K562 (cell line): ENCODE results near the gene RABGAP1. TPM values are rescaled to one million over a fixed set of nuclear protein-coding genes. Genes with fewer than 3 reads are reported as not detected.

Source experiments
- HCFC1 ChIP-seq: IDR thresholded peaks from 2 replicates; pipeline ENCODE4 v1.6.1; 2012; ENCODE audit warnings: low read depth, low read length, improper control_type of control experiment
- IFI16 ChIP-seq: fragments of 250-450 bp; sonication (Bioruptor Pico); IDR thresholded peaks from 2 replicates; pipeline ENCODE4 v2.1.2; 2022; ENCODE audit warnings: mild to moderate bottlenecking, inconsistent platforms
- NFATC3 ChIP-seq: fragments of 450-650 bp; IDR thresholded peaks from 2 replicates; pipeline ENCODE4 v1.6.1; 2017; ENCODE audit warnings: mild to moderate bottlenecking
- NFIX ChIP-seq: fragments of 250-450 bp; sonication (Bioruptor Pico); IDR thresholded peaks from 2 replicates; pipeline ENCODE4 v1.4.0; 2020; ENCODE audit warnings: low read depth, mild to moderate bottlenecking, moderate library complexity
- PHTF2 ChIP-seq: fragments of 250-450 bp; sonication (Bioruptor Pico); IDR thresholded peaks from 2 replicates; pipeline ENCODE4 v1.5.0; 2021; ENCODE audit warnings: mild to moderate bottlenecking
- PPARD ChIP-seq: fragments of 250-450 bp; sonication (Bioruptor Pico); IDR thresholded peaks from 2 replicates; pipeline ENCODE4 v1.8.0; 2022; ENCODE audit warnings: inconsistent platforms, mild to moderate bottlenecking, moderate library complexity
- RFX7 ChIP-seq: fragments of 250-450 bp; sonication (Bioruptor Pico); IDR thresholded peaks from 2 replicates; pipeline ENCODE4 v1.5.1; 2021; ENCODE audit warnings: mild to moderate bottlenecking
- TAF9B ChIP-seq: fragments of 450-650 bp; IDR thresholded peaks from 2 replicates; pipeline ENCODE4 v1.6.1; 2018; ENCODE audit warnings: mild to moderate bottlenecking; ENCODE audit not compliant: partially characterized antibody
- ZNF12 ChIP-seq: sonication (generic); formaldehyde crosslinking; IDR thresholded peaks from 2 replicates; pipeline ENCODE4 v1.4.0; 2020; ENCODE audit warnings: mild to moderate bottlenecking, missing genetic modification reagents
- polyA plus RNA-seq, 8 experiments: library from polyadenylated mRNA; depleted of rRNA in 4 of 8; stranded (reverse) in 5 of 8; unstranded in 3 of 8; fragments of >200 nt; fragmentation: Nextera tagmentation in 2 of 8; fragmentation: Illumina TruSeq in 1 of 8; extraction: Ambion mirVana in 2 of 8; extraction: Trizol in 1 of 8; gene quantifications; 2 replicates each; pipeline versions ENCODE4 v1.2.1 to v1.2.3, GENCODE V29; 2011 to 2014; ENCODE audit warnings: inconsistent platforms in 1 of 8, missing spikeins in 1 of 8
- total RNA-seq, 7 experiments: library from RNA; depleted of rRNA in 6 of 7; stranded (reverse); fragments of >200 nt in 6 of 7; fragmentation: Illumina TruSeq in 2 of 7; extraction: Trizol in 2 of 7; gene quantifications; 2 replicates each; pipeline versions ENCODE4 v1.2.1 to v1.2.3, GENCODE V29; 2011 to 2021; ENCODE audit warnings: low replicate concordance in 1 of 7
- TF ChIP-seq, protein P1 (sequence below): sonication (generic); formaldehyde crosslinking; IDR thresholded peaks from 2 replicates; pipeline ENCODE4 v1.8.1; 2023; ENCODE audit warnings: mild to moderate bottlenecking, missing genetic modification reagents
- TF ChIP-seq, protein P2 (sequence below): sonication (generic); formaldehyde crosslinking; IDR thresholded peaks from 2 replicates; pipeline ENCODE4 v1.8.0; 2023; ENCODE audit warnings: mild to moderate bottlenecking, missing genetic modification reagents
- TF ChIP-seq, protein P3 (sequence below): sonication (generic); formaldehyde crosslinking; IDR thresholded peaks from 2 replicates; pipeline ENCODE4 v1.8.0; 2023; ENCODE audit warnings: missing genetic modification reagents, mild to moderate bottlenecking, borderline replicate concordance
- TF ChIP-seq, protein P4 (sequence below): fragments of 450-650 bp; IDR thresholded peaks from 2 replicates; pipeline ENCODE4 v1.6.1; 2016; ENCODE audit warnings: borderline replicate concordance

RABGAP1 gene
- total and polyA plus RNA-seq, 9 of the 15 experiments (the other 6 are each of a cell fraction or from before 2014, with no cell fraction given) = 1.5 to 22.7 (median 13.1) TPM

DNA sequence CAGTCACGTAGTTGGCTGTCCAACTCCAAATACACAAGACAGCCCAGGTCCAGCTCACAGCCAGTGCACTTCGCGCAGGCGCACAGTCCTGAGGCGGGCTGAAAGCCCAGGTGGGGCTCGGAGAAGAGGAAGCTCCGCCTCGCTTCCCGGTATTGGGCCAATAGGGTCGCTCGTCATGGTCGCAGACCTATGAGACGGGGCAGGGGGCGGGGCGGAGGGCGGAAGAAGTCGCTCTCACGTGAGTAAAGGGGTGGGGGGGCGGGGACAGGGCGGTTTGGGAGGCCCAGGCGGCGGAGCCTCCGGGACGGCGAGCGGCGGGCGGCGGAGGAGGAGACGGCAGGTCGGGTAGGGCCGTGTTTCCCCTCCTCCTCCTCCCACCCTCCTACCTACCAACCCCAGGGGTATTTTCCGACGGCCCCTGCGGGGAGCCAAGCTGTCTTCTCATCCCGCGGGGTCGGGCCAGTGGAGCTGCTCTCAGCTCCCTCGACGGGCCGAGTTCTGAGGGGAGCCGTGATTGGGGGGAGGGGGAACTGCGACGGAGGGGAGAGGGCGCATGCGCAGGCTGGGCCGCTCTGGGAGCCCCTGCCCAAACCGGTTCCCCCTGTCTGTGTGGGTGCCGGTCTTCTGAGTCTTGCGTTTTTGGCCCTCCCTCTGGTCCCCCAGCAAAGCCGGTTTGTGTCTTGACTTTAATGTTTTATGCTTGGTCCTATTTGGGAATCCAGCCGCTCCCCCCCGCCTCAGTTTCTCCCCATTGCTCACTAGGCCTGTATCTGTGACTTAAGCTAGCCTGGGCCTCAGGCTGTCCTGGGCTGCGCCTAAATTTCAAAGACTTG is at the start of gene RABGAP1 (continued):
- TF ChIP-seq, protein P1, sequence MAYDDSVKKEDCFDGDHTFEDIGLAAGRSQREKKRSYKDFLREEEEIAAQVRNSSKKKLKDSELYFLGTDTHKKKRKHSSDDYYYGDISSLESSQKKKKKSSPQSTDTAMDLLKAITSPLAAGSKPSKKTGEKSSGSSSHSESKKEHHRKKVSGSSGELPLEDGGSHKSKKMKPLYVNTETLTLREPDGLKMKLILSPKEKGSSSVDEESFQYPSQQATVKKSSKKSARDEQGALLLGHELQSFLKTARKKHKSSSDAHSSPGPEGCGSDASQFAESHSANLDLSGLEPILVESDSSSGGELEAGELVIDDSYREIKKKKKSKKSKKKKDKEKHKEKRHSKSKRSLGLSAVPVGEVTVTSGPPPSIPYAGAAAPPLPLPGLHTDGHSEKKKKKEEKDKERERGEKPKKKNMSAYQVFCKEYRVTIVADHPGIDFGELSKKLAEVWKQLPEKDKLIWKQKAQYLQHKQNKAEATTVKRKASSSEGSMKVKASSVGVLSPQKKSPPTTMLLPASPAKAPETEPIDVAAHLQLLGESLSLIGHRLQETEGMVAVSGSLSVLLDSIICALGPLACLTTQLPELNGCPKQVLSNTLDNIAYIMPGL (CRISPR knock-in tag) = no peak
- TF ChIP-seq TAF9B = no peak
- no peak for TF ChIP-seq PPARD (CRISPR knock-in tag)
- no peak for TF ChIP-seq NFATC3
- TF ChIP-seq, protein P2, sequence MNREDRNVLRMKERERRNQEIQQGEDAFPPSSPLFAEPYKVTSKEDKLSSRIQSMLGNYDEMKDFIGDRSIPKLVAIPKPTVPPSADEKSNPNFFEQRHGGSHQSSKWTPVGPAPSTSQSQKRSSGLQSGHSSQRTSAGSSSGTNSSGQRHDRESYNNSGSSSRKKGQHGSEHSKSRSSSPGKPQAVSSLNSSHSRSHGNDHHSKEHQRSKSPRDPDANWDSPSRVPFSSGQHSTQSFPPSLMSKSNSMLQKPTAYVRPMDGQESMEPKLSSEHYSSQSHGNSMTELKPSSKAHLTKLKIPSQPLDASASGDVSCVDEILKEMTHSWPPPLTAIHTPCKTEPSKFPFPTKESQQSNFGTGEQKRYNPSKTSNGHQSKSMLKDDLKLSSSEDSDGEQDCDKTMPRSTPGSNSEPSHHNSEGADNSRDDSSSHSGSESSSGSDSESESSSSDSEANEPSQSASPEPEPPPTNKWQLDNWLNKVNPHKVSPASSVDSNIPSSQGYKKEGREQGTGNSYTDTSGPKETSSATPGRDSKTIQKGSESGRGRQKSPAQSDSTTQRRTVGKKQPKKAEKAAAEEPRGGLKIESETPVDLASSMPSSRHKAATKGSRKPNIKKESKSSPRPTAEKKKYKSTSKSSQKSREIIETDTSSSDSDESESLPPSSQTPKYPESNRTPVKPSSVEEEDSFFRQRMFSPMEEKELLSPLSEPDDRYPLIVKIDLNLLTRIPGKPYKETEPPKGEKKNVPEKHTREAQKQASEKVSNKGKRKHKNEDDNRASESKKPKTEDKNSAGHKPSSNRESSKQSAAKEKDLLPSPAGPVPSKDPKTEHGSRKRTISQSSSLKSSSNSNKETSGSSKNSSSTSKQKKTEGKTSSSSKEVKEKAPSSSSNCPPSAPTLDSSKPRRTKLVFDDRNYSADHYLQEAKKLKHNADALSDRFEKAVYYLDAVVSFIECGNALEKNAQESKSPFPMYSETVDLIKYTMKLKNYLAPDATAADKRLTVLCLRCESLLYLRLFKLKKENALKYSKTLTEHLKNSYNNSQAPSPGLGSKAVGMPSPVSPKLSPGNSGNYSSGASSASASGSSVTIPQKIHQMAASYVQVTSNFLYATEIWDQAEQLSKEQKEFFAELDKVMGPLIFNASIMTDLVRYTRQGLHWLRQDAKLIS (CRISPR knock-in tag) = no peak
- no peak for TF ChIP-seq ZNF12 (CRISPR knock-in tag)
- peak; percentile 41; the same call in 1 of the 2 replicates for TF ChIP-seq HCFC1
- no peak for TF ChIP-seq RFX7 (CRISPR knock-in tag)
- no peak for TF ChIP-seq IFI16 (CRISPR knock-in tag)
- TF ChIP-seq NFIX (CRISPR knock-in tag) = no peak
- TF ChIP-seq, protein P3, sequence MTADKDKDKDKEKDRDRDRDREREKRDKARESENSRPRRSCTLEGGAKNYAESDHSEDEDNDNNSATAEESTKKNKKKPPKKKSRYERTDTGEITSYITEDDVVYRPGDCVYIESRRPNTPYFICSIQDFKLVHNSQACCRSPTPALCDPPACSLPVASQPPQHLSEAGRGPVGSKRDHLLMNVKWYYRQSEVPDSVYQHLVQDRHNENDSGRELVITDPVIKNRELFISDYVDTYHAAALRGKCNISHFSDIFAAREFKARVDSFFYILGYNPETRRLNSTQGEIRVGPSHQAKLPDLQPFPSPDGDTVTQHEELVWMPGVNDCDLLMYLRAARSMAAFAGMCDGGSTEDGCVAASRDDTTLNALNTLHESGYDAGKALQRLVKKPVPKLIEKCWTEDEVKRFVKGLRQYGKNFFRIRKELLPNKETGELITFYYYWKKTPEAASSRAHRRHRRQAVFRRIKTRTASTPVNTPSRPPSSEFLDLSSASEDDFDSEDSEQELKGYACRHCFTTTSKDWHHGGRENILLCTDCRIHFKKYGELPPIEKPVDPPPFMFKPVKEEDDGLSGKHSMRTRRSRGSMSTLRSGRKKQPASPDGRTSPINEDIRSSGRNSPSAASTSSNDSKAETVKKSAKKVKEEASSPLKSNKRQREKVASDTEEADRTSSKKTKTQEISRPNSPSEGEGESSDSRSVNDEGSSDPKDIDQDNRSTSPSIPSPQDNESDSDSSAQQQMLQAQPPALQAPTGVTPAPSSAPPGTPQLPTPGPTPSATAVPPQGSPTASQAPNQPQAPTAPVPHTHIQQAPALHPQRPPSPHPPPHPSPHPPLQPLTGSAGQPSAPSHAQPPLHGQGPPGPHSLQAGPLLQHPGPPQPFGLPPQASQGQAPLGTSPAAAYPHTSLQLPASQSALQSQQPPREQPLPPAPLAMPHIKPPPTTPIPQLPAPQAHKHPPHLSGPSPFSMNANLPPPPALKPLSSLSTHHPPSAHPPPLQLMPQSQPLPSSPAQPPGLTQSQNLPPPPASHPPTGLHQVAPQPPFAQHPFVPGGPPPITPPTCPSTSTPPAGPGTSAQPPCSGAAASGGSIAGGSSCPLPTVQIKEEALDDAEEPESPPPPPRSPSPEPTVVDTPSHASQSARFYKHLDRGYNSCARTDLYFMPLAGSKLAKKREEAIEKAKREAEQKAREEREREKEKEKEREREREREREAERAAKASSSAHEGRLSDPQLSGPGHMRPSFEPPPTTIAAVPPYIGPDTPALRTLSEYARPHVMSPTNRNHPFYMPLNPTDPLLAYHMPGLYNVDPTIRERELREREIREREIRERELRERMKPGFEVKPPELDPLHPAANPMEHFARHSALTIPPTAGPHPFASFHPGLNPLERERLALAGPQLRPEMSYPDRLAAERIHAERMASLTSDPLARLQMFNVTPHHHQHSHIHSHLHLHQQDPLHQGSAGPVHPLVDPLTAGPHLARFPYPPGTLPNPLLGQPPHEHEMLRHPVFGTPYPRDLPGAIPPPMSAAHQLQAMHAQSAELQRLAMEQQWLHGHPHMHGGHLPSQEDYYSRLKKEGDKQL (CRISPR knock-in tag) = no peak
- TF ChIP-seq, protein P4, sequence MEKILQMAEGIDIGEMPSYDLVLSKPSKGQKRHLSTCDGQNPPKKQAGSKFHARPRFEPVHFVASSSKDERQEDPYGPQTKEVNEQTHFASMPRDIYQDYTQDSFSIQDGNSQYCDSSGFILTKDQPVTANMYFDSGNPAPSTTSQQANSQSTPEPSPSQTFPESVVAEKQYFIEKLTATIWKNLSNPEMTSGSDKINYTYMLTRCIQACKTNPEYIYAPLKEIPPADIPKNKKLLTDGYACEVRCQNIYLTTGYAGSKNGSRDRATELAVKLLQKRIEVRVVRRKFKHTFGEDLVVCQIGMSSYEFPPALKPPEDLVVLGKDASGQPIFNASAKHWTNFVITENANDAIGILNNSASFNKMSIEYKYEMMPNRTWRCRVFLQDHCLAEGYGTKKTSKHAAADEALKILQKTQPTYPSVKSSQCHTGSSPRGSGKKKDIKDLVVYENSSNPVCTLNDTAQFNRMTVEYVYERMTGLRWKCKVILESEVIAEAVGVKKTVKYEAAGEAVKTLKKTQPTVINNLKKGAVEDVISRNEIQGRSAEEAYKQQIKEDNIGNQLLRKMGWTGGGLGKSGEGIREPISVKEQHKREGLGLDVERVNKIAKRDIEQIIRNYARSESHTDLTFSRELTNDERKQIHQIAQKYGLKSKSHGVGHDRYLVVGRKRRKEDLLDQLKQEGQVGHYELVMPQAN = no peak
- TF ChIP-seq PHTF2 (CRISPR knock-in tag) = no peak
